Urothelium cell line (cell line): Measurements from ENCODE around the gene PIK3R1.

ENCODE experiments used
- DNase-seq: peaks from one replicate; pipeline ENCODE4 v3.0.0; 2011; ENCODE audit warnings: low spot score, mixed read lengths
- FAIRE-seq: peaks from 2 replicates; lab custom pipeline; 2011; peaks lifted over from hg19 to GRCh38; lab: Jason Lieb, UNC

The PIK3R1 gene

GRCh38 chr5:68318955-68319705, 103.6 kb downstream of the PIK3R1 start:
- DNase-seq (peak; percentile 41), FAIRE-seq (no peak)

GRCh38 chr5:68319706-68320412, 104.3 kb downstream of the PIK3R1 start:
- FAIRE-seq, result no peak
- no peak for DNase-seq

- no peak for DNase-seq
- no peak for FAIRE-seq
Observed at GRCh38 chr5:68320413-68320986, 104.9 kb downstream of the PIK3R1 start.

GRCh38 chr5:68325065-68325580, 109.6 kb downstream of the PIK3R1 start:
- FAIRE-seq, result no peak

GRCh38 chr5:68329554-68330255, 114.1 kb downstream of the PIK3R1 start:
- FAIRE-seq, result no peak
- DNase-seq, result no peak

More at GRCh38 chr5:68325065-68325580, 109.6 kb downstream of the PIK3R1 start:
- no peak for DNase-seq

GRCh38 chr5:68330574-68330973, 115.0 kb downstream of the PIK3R1 start:
- FAIRE-seq (no peak), DNase-seq (no peak)

- FAIRE-seq (no peak), DNase-seq (no peak)
Observed at GRCh38 chr5:68331192-68332079, 115.9 kb downstream of the PIK3R1 start.

- DNase-seq (no peak), FAIRE-seq (no peak)
Observed at GRCh38 chr5:68332080-68332451, 116.5 kb downstream of the PIK3R1 start.

GRCh38 chr5:68332556-68332955, 117.0 kb downstream of the PIK3R1 start:
- FAIRE-seq, result no peak
- no peak for DNase-seq

GRCh38 chr5:68333649-68334552, 118.3 kb downstream of the PIK3R1 start:
- no peak for FAIRE-seq
- DNase-seq, result peak; percentile 67

GRCh38 chr5:68334553-68334886, 119.0 kb downstream of the PIK3R1 start:
- DNase-seq (no peak), FAIRE-seq (no peak)

- FAIRE-seq (no peak), DNase-seq (no peak)
Observed at GRCh38 chr5:68335075-68335474, 119.5 kb downstream of the PIK3R1 start.

GRCh38 chr5:68336200-68336599, 120.6 kb downstream of the PIK3R1 start:
- FAIRE-seq (peak; percentile 37), DNase-seq (no peak)

- no peak for DNase-seq
Observed at GRCh38 chr5:68337235-68337634, 121.7 kb downstream of the PIK3R1 start.

GRCh38 chr5:68339921-68340321, 124.4 kb downstream of the PIK3R1 start:
- no peak for FAIRE-seq
- no peak for DNase-seq

More at GRCh38 chr5:68337235-68337634, 121.7 kb downstream of the PIK3R1 start:
- FAIRE-seq, result no peak

- FAIRE-seq (no peak), DNase-seq (no peak)
Observed at GRCh38 chr5:68341006-68341405, 125.5 kb downstream of the PIK3R1 start.

- no peak for FAIRE-seq
- no peak for DNase-seq
Observed at GRCh38 chr5:68342693-68343092, 127.1 kb downstream of the PIK3R1 start.

GRCh38 chr5:68343421-68343826, 127.9 kb downstream of the PIK3R1 start:
- FAIRE-seq, result peak; percentile 40

GRCh38 chr5:68344447-68345111, 129.0 kb downstream of the PIK3R1 start:
- FAIRE-seq (peak; percentile 42), DNase-seq (peak; percentile 78)

More at GRCh38 chr5:68343421-68343826, 127.9 kb downstream of the PIK3R1 start:
- peak; percentile 83 for DNase-seq
